ENCODE data around the gene SGPP2.

The SGPP2 gene

GRCh38 chr2:222595581-222595980 lies 171.2 kb downstream of the SGPP2 start:
- Histone ChIP-seq H3K9me3 (replicated peaks in 1 of 11) (peaks cover 0 to 10% (median 5%) of the 10 kb centered on the region in 11 experiments; a peak in 10 of 22 replicates), H3K27me3 (no peaks in the 10 kb centered on the region), H4K20me1 (peaks cover 0 to 29% (median 0%) of the 10 kb centered on the region in 11 experiments; a peak in 5 of 22 replicates), H3K4me3 (no peak overlapping the region), H3K9ac (no peak overlapping the region), H3K27ac (no peak overlapping the region), H3K36me3 (peaks cover 78 to 98% (median 94%) of the 10 kb centered on the region in 11 experiments), H3K4me2 (no peak overlapping the region), H3K4me1 (no peaks in the 10 kb centered on the region)
- TF ChIP-seq Cebpa-rat (IDR thresholded peaks at IDR 0.05), result no peak

- H3K4me3 ChIP-seq, result no peak overlapping the region
- peaks cover 64 to 95% (median 83%) of the 10 kb centered on the region in 11 experiments for H3K36me3 ChIP-seq
- no peaks in the 10 kb centered on the region for H3K4me1 ChIP-seq
- H3K4me2 ChIP-seq, result no peak overlapping the region
- H3K27me3 ChIP-seq, result no peaks in the 10 kb centered on the region
- no peaks in the 10 kb centered on the region for H3K9me3 ChIP-seq (replicated peaks in 1 of 11)
- peaks cover 0 to 35% (median 3%) of the 10 kb centered on the region in 11 experiments; a peak in 6 of 22 replicates for H4K20me1 ChIP-seq
- H3K9ac ChIP-seq, result no peak overlapping the region
- TF ChIP-seq Cebpa-rat (IDR thresholded peaks at IDR 0.05), result no peak
- H3K27ac ChIP-seq, result no peak overlapping the region
Measured at GRCh38 chr2:222598611-222599010, 174.3 kb downstream of the SGPP2 start.

DNA sequence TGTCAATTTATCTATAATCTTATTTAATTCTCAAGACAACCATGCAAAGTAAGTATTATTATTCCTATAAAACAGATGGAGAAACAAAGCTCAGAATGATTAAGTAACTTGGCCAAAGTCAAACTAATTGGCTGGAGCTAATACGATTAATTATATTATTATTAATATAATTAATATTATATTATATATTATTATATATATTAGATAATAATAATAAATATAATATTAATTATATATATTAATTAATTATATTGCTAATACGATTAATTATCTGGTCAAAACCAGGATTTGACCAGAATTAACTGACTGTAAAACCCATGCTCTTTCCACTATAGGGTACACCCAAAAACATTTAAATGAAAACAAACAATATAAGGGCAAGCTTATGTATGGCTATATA lies 179.2 kb downstream of the SGPP2 start:
- H3K4me3 ChIP-seq, result no peak overlapping the region
- H3K4me2 ChIP-seq, result no peak overlapping the region
- H3K4me1 ChIP-seq, result no peaks in the 10 kb centered on the region
- H3K36me3 ChIP-seq, result peaks cover 53 to 97% (median 79%) of the 10 kb centered on the region in 11 experiments
- no peaks in the 10 kb centered on the region for H3K9me3 ChIP-seq (replicated peaks in 1 of 11)
- TF ChIP-seq Cebpa-rat (IDR thresholded peaks at IDR 0.05), result no peak
- H3K27ac ChIP-seq, result no peak overlapping the region
- H3K27me3 ChIP-seq, result no peaks in the 10 kb centered on the region
- no peak overlapping the region for H3K9ac ChIP-seq
- H4K20me1 ChIP-seq, result peaks cover 0 to 14% (median 2%) of the 10 kb centered on the region in 11 experiments; a peak in 4 of 22 replicates

DNA sequence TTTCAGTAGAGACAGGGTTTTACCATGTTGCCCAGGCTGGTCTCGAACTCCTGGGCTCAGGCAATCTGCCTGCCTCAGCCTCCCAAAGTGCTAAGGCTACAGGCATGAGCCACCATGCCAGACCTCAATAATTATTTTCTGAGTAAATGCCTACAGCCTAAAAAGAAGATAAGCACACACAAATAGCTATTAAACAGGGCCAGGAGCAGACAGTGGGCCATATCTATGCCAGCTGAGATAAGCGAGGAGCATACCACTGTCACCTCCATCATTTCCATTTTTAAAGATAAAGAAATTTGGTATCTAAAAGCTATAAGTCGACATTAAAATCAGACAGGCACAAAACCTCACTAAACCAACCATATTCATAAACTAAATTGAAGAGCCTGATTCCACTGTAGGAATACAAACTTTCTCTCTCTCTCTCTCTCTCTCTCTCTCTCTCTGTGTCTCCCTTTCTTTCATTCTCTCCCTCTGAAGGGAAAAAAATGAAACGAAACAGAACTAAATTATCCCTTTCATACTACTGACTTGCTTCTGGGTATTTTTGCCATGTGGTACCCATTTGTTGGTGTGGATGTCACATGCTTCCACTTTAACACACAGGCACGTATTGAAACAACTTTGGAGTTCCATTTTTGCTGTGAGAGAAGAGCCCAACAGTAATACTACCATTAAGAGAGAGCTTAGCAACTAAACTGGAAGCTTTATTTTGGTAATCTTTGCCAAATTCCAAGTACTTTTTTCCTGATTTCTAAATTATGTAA lies 180.6 kb downstream of the SGPP2 start:
- TF ChIP-seq Cebpa-rat (IDR thresholded peaks at IDR 0.05), result no peak
- no peaks in the 10 kb centered on the region for H3K27me3 ChIP-seq
- peaks cover 43 to 97% (median 79%) of the 10 kb centered on the region in 11 experiments for H3K36me3 ChIP-seq
- no peak overlapping the region for H3K27ac ChIP-seq
- H3K9me3 ChIP-seq (replicated peaks in 1 of 11), result no peaks in the 10 kb centered on the region
- no peaks in the 10 kb centered on the region; a peak in 1 of 20 replicates for H3K4me1 ChIP-seq
- no peak overlapping the region for H3K4me3 ChIP-seq
- no peak overlapping the region for H3K4me2 ChIP-seq
- peaks cover 0 to 19% (median 0%) of the 10 kb centered on the region in 11 experiments; a peak in 5 of 22 replicates for H4K20me1 ChIP-seq
- no peak overlapping the region for H3K9ac ChIP-seq

DNA sequence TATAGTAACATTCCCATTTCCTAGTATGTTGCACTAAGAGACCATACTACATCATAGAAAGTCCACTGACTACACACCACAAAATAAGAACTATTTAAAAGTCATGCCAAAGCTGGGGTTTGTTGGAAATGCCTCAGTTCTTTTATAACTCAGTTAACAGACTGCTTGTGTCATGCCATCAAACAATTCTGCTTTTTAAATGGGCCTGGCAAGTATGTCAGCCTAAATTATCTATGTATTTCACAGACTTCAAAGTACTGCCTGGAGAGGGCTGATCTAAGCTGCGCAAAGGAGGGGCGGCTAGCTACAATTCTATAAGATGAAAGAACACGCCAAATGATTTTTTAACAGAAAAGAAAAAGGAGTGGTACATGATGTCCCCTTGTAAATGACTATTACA lies 182.0 kb downstream of the SGPP2 start:
- no peak overlapping the region for H3K4me3 ChIP-seq
- TF ChIP-seq Cebpa-rat (IDR thresholded peaks at IDR 0.05), result no peak
- H3K4me2 ChIP-seq, result no peak overlapping the region
- no peaks in the 10 kb centered on the region for H3K27me3 ChIP-seq
- peaks cover 44 to 95% (median 78%) of the 10 kb centered on the region in 11 experiments for H3K36me3 ChIP-seq
- H3K4me1 ChIP-seq, result no peaks in the 10 kb centered on the region; a peak in 1 of 20 replicates
- peaks cover 0 to 18% (median 0%) of the 10 kb centered on the region in 11 experiments; a peak in 4 of 22 replicates for H4K20me1 ChIP-seq
- H3K9me3 ChIP-seq (replicated peaks in 1 of 11), result no peaks in the 10 kb centered on the region
- no peak overlapping the region for H3K27ac ChIP-seq
- H3K9ac ChIP-seq, result no peak overlapping the region

DNA sequence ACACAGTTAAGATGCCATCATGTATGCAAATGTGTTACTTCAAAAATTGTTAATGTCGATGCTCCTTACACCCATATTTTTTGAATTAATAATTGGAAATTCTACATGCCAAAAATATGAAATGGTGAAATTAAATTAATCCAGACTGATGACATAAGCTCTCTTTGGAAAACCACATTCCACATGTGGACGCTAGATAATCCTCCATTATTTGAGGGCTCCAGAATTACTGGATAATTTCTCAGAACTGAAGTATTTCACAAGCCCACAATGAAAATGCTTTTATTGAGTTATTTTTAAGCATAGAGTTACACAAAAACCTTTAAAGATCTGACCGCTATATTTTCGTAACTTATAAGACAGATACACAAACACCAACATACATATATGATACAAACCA lies 183.7 kb downstream of the SGPP2 start:
- H3K4me3 ChIP-seq, result no peak overlapping the region
- H3K4me2 ChIP-seq, result no peak overlapping the region
- H3K27me3 ChIP-seq, result no peaks in the 10 kb centered on the region
- no peak for TF ChIP-seq Cebpa-rat (IDR thresholded peaks at IDR 0.05)
- H4K20me1 ChIP-seq, result peaks cover 0 to 12% (median 0%) of the 10 kb centered on the region in 11 experiments; a peak in 3 of 22 replicates
- no peaks in the 10 kb centered on the region; a peak in 1 of 20 replicates for H3K4me1 ChIP-seq
- H3K27ac ChIP-seq, result no peak overlapping the region
- H3K9ac ChIP-seq, result no peak overlapping the region
- H3K9me3 ChIP-seq (replicated peaks in 1 of 11), result no peaks in the 10 kb centered on the region
- peaks cover 54 to 95% (median 86%) of the 10 kb centered on the region in 11 experiments for H3K36me3 ChIP-seq

- H3K36me3 ChIP-seq, result peaks cover 60 to 98% (median 89%) of the 10 kb centered on the region in 11 experiments
Measured at GRCh38 chr2:222609381-222609780, 185.0 kb downstream of the SGPP2 start.

More at GRCh38 chr2:222609381-222609780, 185.0 kb downstream of the SGPP2 start:
- H3K9me3 ChIP-seq (replicated peaks in 1 of 11), result no peaks in the 10 kb centered on the region
- no peak overlapping the region for H3K9ac ChIP-seq
- H3K4me3 ChIP-seq, result no peak overlapping the region
- no peaks in the 10 kb centered on the region for H3K27me3 ChIP-seq
- no peak for TF ChIP-seq Cebpa-rat (IDR thresholded peaks at IDR 0.05)
- no peak overlapping the region for H3K4me2 ChIP-seq
- H4K20me1 ChIP-seq, result peaks cover 0 to 12% (median 0%) of the 10 kb centered on the region in 11 experiments; a peak in 3 of 22 replicates
- no peak overlapping the region for H3K27ac ChIP-seq
- no peaks in the 10 kb centered on the region; a peak in 1 of 20 replicates for H3K4me1 ChIP-seq

All from BLaER1 treated with 17β-estradiol and CSF1 and Interleukin-3, amounts not matched to agents 10 nM and 100 nM (cell line).